ENCODE results near the gene CARHSP1.
"Not testable (repeated sequence)": the region's sequence is repeated elsewhere in the genome, so short reads cannot be mapped to it uniquely, and the experiment has no call there.

Gene CARHSP1

GRCh38 chr16:8853150-8853549 is 15.7 kb downstream of the CARHSP1 start:
- no peak for DNase-seq

- no peak for DNase-seq
Observed at GRCh38 chr16:8852534-8852933, 16.3 kb downstream of the CARHSP1 start.

GRCh38 chr16:8851761-8852403 is 16.9 kb downstream of the CARHSP1 start:
- DNase-seq, result no peak

- no peak for DNase-seq
Observed at GRCh38 chr16:8850279-8850885, 18.4 kb downstream of the CARHSP1 start.

- DNase-seq, result no peak
Observed at GRCh38 chr16:8849411-8850011, 19.3 kb downstream of the CARHSP1 start.

- DNase-seq, result no peak
Observed at GRCh38 chr16:8848939-8849391, 19.8 kb downstream of the CARHSP1 start.

GRCh38 chr16:8848231-8848938 is 20.4 kb downstream of the CARHSP1 start:
- DNase-seq, result no peak

- no peak for DNase-seq
Observed at GRCh38 chr16:8847623-8848022, 21.2 kb downstream of the CARHSP1 start.

- DNase-seq, result no peak
Observed at GRCh38 chr16:8847145-8847544, 21.7 kb downstream of the CARHSP1 start.

- DNase-seq, result no peak
Observed at GRCh38 chr16:8846401-8846932, 22.3 kb downstream of the CARHSP1 start.

GRCh38 chr16:8845699-8846298 is 23.0 kb downstream of the CARHSP1 start:
- no peak for DNase-seq

GRCh38 chr16:8843296-8843695 is 25.5 kb downstream of the CARHSP1 start:
- DNase-seq, result not testable (repeated sequence)

GRCh38 chr16:8842016-8842415 is 26.8 kb downstream of the CARHSP1 start:
- DNase-seq, result not testable (repeated sequence)

- DNase-seq, result not testable (repeated sequence)
Observed at GRCh38 chr16:8837594-8837993, 31.2 kb downstream of the CARHSP1 start.

GRCh38 chr16:8836797-8837196 is 32.0 kb downstream of the CARHSP1 start:
- not testable (repeated sequence) for DNase-seq

GRCh38 chr16:8832717-8833105 is 36.1 kb downstream of the CARHSP1 start:
- DNase-seq, result no peak

- no peak for DNase-seq
Observed at GRCh38 chr16:8831871-8832716, 36.7 kb downstream of the CARHSP1 start.

GRCh38 chr16:8831450-8831849 is 37.4 kb downstream of the CARHSP1 start:
- no peak for DNase-seq

GRCh38 chr16:8828541-8829165 is 40.2 kb downstream of the CARHSP1 start:
- no peak for DNase-seq

- DNase-seq, result no peak
Observed at GRCh38 chr16:8826278-8826879, 42.4 kb downstream of the CARHSP1 start.

GRCh38 chr16:8822403-8822802 is 46.4 kb downstream of the CARHSP1 start:
- DNase-seq, result no peak
